ENCODE results near the gene AATF.

Gene AATF

DNA sequence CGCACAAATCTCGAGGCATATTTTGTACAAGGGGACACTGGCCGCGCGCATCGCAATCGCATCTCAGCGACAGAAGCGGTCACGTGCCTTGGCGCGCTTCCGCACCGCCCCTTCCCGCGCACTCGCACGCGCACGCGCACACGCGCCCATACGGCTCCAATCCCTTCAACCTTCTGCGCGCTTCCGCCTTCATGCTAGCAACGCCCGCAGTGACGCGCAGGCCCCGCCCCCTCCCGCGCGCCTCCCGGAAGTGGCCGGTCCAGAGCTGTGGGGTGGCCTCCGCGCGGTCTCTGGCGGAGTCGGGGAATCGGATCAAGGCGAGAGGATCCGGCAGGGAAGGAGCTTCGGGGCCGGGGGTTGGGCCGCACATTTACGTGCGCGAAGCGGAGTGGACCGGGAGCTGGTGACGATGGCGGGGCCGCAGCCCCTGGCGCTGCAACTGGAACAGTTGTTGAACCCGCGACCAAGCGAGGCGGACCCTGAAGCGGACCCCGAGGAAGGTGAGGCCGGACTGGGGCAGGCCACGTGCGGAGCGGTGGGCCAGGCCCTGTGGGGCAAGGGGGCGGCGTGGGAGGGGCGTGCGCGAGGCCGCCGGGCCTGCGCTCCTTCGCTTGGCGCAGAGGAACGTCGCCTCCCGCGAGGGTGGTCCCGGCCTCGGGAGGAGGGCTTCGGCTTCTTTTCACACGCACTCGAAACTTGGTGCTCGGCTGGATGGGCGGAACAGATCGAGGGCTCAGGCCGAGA lies at the start of gene AATF:
TSS of gene AATF (plus strand) at position 238 of the 744 bp plus-strand sequence. CDS start at position 410, 172 bp downstream.
- TF ChIP-seq, protein P1, sequence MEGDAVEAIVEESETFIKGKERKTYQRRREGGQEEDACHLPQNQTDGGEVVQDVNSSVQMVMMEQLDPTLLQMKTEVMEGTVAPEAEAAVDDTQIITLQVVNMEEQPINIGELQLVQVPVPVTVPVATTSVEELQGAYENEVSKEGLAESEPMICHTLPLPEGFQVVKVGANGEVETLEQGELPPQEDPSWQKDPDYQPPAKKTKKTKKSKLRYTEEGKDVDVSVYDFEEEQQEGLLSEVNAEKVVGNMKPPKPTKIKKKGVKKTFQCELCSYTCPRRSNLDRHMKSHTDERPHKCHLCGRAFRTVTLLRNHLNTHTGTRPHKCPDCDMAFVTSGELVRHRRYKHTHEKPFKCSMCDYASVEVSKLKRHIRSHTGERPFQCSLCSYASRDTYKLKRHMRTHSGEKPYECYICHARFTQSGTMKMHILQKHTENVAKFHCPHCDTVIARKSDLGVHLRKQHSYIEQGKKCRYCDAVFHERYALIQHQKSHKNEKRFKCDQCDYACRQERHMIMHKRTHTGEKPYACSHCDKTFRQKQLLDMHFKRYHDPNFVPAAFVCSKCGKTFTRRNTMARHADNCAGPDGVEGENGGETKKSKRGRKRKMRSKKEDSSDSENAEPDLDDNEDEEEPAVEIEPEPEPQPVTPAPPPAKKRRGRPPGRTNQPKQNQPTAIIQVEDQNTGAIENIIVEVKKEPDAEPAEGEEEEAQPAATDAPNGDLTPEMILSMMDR (conservative IDR thresholded peaks at IDR 0.05; ENCODE audit: low read length) = no peak
- DNase-seq (ENCODE audit: low read depth) = peak; percentile 95
- H3K4me3 ChIP-seq (ENCODE audit: low read length) = peak within 1 kb of the TSS; percentile 89

DNA sequence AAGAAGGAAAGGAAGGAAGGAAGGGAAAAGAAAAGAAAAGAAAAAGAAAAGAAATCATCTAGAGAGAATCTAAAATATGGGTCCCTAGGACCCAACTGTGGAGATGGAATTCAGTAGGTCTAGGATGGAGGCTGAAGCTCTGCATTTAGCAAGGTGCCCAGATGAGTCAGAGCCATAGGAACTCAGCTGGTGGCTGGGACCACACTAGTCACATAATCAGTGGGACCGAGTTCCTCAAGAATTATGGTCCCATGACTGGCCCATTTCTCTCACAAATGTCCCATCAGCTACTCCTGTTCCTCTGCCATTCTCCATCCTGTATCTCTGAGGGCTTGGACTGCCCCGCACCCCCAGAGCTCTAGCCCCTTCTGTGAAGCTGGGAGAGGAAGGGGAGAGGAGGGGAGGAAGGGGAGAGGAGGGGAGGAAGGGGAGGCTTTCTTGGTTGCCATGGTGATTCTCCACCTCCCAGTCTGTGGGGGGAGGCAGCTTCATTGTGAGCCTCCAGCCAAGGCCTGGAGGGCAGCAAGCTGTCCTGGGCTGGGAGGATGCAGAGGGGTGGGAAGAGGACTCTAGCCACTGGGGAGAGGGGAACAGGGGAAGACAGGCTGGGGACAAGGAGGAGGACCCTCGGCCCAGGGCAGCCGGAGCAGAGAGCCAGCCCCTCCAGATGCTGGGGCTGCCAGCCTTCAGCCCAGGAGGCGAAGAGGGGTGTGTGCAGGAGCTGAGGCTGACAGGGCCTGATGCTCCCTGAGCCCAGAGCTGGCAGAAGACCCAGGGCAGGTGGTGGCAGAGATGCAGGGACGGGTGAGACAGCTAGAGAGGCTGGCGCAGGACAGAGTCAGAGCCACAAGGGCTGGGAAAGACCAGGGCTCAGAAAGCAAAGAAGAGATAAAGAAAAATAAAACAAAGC lies 49.2 kb upstream of the AATF start:
- no peak overlapping the region for H3K4me3 ChIP-seq (ENCODE audit: low read length)
- TF ChIP-seq, protein P1 (conservative IDR thresholded peaks at IDR 0.05; ENCODE audit: low read length) = no peak

DNA sequence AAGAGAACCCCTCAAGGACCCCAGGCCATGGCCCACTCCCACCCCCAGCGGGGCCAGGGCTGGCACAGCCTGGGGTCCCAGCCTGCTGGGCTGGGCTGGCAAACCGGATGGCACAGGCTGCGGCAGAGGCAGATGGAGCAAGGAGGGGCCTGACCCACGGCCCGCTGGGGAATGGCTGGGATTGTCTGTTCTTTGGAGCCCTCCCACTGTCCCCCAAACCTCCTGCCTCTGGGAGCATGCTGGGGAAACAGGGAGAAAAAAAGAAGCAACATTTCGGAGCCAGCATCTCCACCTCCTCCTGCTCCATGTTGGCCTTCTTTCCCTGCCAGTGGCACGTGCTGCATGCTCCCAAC lies 48.6 kb upstream of the AATF start:
- H3K4me3 ChIP-seq (ENCODE audit: low read length) = no peak overlapping the region
- TF ChIP-seq, protein P1 (conservative IDR thresholded peaks at IDR 0.05; ENCODE audit: low read length) = no peak
- no peak for DNase-seq (ENCODE audit: low read depth)

More for the DNA sequence above, 49.2 kb upstream of the AATF start:
- DNase-seq (ENCODE audit: low read depth) = no peak

- TF ChIP-seq, protein P1 (conservative IDR thresholded peaks at IDR 0.05; ENCODE audit: low read length) = no peak
- no peak overlapping the region for H3K4me3 ChIP-seq (ENCODE audit: low read length)
- peak; percentile 35 for DNase-seq (ENCODE audit: low read depth)
These were observed 47.2 kb upstream of the AATF start for GRCh38 chr17:36901506-36901905.

- TF ChIP-seq, protein P1 (conservative IDR thresholded peaks at IDR 0.05; ENCODE audit: low read length) = no peak
These were observed 41.3 kb upstream of the AATF start for GRCh38 chr17:36907407-36907806.

GRCh38 chr17:36910513-36910912 lies 38.2 kb upstream of the AATF start:
- H3K4me3 ChIP-seq (ENCODE audit: low read length) = no peak overlapping the region
- TF ChIP-seq, protein P1 (conservative IDR thresholded peaks at IDR 0.05; ENCODE audit: low read length) = no peak
- no peak for DNase-seq (ENCODE audit: low read depth)

More at GRCh38 chr17:36907407-36907806, 41.3 kb upstream of the AATF start:
- DNase-seq (ENCODE audit: low read depth) = no peak
- no peak overlapping the region for H3K4me3 ChIP-seq (ENCODE audit: low read length)

Measured in AG10803 (cell line).